Karpas-422 (cell line): ENCODE data around the gene TMEM234. TPM values are rescaled to one million over a fixed set of nuclear protein-coding genes. Genes with fewer than 3 reads are reported as not detected.

Source experiments
- DNase-seq: peaks from one replicate; pipeline ENCODE4 v3.0.0-alpha.2; 2015
- H2AFZ ChIP-seq: fragments of 200-600 bp; sonication (generic); 2 replicates; pipeline ENCODE4 v1.6.1; 2014; ENCODE audit warnings: antibody characterized with exemption, low read length, mixed read lengths
- H3K27ac ChIP-seq: fragments of 200-600 bp; sonication (generic); 2 replicates; pipeline ENCODE4 v1.5.1; 2014; ENCODE audit warnings: mild to moderate bottlenecking, low read length, moderate library complexity
- H3K27me3 ChIP-seq: fragments of 200-600 bp; sonication (generic); 2 replicates; pipeline ENCODE4 v1.6.1; 2014; ENCODE audit warnings: low read length, mixed read lengths
- H3K36me3 ChIP-seq: fragments of 200-600 bp; sonication (generic); 2 replicates; pipeline ENCODE4 v1.6.1; 2014; ENCODE audit warnings: low read length, mixed read lengths; ENCODE audit not compliant: insufficient read depth
- H3K4me1 ChIP-seq: fragments of 200-600 bp; sonication (generic); 2 replicates; pipeline ENCODE4 v1.6.1; 2014; ENCODE audit warnings: mild to moderate bottlenecking, low read length, mixed read lengths
- H3K4me2 ChIP-seq: fragments of 200-600 bp; sonication (generic); 2 replicates; pipeline ENCODE4 v1.6.1; 2014; ENCODE audit warnings: low read length, low read depth, mild to moderate bottlenecking; ENCODE audit not compliant: poor library complexity, severe bottlenecking
- H3K4me3 ChIP-seq: fragments of 200-600 bp; sonication (generic); 2 replicates; pipeline ENCODE4 v1.5.1; 2014; ENCODE audit warnings: mild to moderate bottlenecking, antibody characterized with exemption, low read length, mixed read lengths
- H3K79me2 ChIP-seq: fragments of 200-600 bp; sonication (generic); 2 replicates; pipeline ENCODE4 v1.6.1; 2014; ENCODE audit warnings: mild to moderate bottlenecking, low read length, mixed read lengths
- H3K9ac ChIP-seq: fragments of 200-600 bp; sonication (generic); 2 replicates; pipeline ENCODE4 v1.6.0; 2014; ENCODE audit warnings: low read length
- H3K9me2 ChIP-seq: fragments of 200-600 bp; sonication (generic), shearing (Covaris generic); replicated peaks from 2 replicates; pipeline ENCODE4 v1.6.0; 2014; ENCODE audit warnings: mild to moderate bottlenecking, low read length, moderate library complexity; ENCODE audit not compliant: insufficient read depth
- H3K9me3 ChIP-seq: fragments of 300-700, 200-600 bp; sonication (generic); 2 replicates; pipeline ENCODE4 v1.6.1; 2014; ENCODE audit warnings: low read length, mixed read lengths
- H4K20me1 ChIP-seq: fragments of 200-600 bp; sonication (generic); 2 replicates; pipeline ENCODE4 v1.6.1; 2014; ENCODE audit warnings: mild to moderate bottlenecking, antibody characterized with exemption, low read length, low read depth; ENCODE audit not compliant: insufficient read depth
- total RNA-seq: library from RNA; depleted of rRNA; stranded (reverse); fragments of >200 nt; shearing (Covaris generic); gene quantifications from 2 replicates; pipeline ENCODE4 v1.2.3, GENCODE V29; 2014; ENCODE audit warnings: low replicate concordance

The TMEM234 gene
- total RNA-seq, 1 experiment from 2014 or later = 11.2 TPM

DNA sequence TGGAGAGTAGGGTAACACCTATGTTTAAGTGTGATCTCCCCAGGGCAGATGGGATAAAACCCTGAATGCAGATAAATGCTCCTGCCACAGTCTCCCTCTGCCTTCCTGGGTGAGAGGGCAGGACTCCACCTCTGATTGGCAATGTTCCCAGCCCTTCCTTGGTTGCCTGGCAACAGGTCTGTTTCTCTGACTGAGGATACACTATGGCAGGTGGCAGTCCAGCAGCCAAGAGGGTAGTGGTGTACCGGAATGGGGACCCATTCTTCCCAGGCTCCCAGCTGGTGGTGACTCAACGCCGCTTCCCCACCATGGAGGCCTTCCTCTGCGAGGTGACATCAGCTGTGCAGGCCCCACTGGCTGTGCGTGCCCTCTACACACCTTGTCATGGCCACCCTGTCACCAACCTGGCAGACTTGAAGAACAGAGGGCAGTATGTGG lies 13.2 kb downstream of the TMEM234 start, which contains the start of gene DCDC2B:
DCDC2B (plus strand) TSS at position 199 of the 438 bp plus-strand sequence; CDS start at position 204, 5 bp downstream.
- peak within 1 kb of the TSS; percentile 21; the same call in 1 of the 2 replicates for H3K4me3 ChIP-seq
- H3K4me1 ChIP-seq = peaks cover 37% of the 10 kb centered on the region
- H3K27me3 ChIP-seq = no peaks in the 10 kb centered on the region
- no peaks in the 10 kb centered on the region for H3K79me2 ChIP-seq
- peak within 1 kb of the TSS; percentile 39; the same call in 1 of the 2 replicates for H3K27ac ChIP-seq
- DNase-seq = peak; percentile 65
- H4K20me1 ChIP-seq = peaks cover 12% of the 10 kb centered on the region; the same call in 1 of the 2 replicates
- H3K9ac ChIP-seq = 0 out of 2 replicates have a peak within 1 kb of the TSS, but pooled peaks have one; percentile 34
- H3K9me3 ChIP-seq = no peaks in the 10 kb centered on the region
- no peak within 1 kb of the TSS for H2AFZ ChIP-seq
- H3K4me2 ChIP-seq = peak within 1 kb of the TSS; percentile 33
- H3K36me3 ChIP-seq = no peaks in the 10 kb centered on the region
- H3K9me2 ChIP-seq = no peaks in the 10 kb centered on the region

DNA sequence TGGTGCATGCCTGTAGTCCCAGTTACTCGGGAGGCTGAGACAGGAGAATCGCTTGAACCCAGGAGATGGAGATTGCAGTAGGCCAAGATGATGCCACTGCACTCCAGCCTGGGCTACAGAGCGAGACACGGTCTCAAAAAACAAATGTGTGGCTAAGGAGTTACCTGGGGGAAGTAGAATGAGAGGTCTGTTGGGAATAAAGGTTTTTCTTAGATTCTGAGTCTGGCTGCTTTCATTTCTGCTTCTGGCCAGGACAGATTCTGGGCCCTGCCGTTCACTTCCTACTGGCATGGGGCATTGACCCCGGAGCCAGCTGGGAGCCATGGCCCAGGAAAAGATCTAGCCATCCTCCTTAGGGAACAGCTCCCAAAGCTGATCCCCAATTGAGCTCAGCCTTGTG lies 13.7 kb downstream of the TMEM234 start:
- Histone ChIP-seq H3K9ac (0 out of 2 replicates have a peak overlapping the region, but pooled peaks have one; percentile 34), H3K4me1 (peaks cover 37% of the 10 kb centered on the region), H3K27me3 (no peaks in the 10 kb centered on the region), H3K4me2 (peak overlapping the region; percentile 33), H3K36me3 (no peaks in the 10 kb centered on the region), H4K20me1 (peaks cover 12% of the 10 kb centered on the region; the same call in 1 of the 2 replicates), H3K27ac (peak overlapping the region; percentile 39; the same call in 1 of the 2 replicates), H3K9me3 (no peaks in the 10 kb centered on the region), H3K4me3 (peak overlapping the region; percentile 21; the same call in 1 of the 2 replicates), H2AFZ (no peak overlapping the region), H3K79me2 (no peaks in the 10 kb centered on the region), H3K9me2 (no peaks in the 10 kb centered on the region)
- DNase-seq = peak; percentile 80

DNA sequence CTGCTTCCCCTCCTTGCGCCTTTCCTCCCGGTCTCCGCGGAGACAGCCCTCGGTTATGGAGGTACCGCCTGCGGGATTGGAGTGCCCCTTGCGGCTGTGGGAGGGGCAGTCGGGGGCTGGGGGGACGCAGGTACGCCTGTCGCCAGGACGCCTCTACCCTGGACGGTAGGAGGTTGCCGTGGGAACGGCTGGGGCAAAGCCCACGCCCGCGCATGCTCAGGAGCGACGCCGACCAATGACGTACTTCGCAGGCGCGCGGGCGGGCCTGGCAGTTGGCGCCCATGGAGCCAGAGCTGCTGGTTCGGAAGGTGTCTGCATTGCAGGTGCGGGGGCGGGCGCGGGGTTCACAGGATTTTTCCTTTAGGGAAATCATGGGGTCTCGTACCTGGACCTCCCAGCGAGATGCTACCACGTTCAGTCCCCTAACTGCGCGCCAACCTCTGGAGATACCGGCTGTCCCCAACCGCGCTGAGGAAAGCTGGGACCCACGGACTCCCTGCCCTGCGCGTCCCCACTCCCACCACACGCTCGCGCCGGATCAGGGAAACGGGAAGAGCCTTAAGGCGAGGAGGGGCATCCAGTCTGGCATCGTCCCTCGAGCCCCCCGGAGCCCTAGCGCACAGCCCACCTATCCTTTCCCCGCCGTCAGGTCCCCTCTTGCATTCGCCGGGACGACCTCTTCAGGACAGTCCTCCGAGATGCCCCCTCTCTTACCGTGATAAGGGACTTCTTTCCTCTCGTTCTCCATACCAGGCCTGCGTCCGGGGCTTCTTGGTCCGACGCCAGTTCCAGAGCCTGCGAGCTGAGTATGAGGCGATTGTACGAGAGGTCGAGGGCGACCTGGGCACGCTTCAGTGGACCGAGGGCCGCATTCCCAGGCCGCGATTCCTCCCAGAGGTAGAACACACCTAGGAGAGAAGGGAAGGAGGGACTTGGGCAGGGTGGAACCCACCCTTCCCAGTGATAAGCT lies 16.5 kb downstream of the TMEM234 start, which contains the start of gene IQCC:
IQCC (plus strand) TSS at position 271 of the 970 bp plus-strand sequence; CDS start at position 282, 11 bp downstream.
- H3K4me1 ChIP-seq = peaks cover 56% of the 10 kb centered on the region

DNA sequence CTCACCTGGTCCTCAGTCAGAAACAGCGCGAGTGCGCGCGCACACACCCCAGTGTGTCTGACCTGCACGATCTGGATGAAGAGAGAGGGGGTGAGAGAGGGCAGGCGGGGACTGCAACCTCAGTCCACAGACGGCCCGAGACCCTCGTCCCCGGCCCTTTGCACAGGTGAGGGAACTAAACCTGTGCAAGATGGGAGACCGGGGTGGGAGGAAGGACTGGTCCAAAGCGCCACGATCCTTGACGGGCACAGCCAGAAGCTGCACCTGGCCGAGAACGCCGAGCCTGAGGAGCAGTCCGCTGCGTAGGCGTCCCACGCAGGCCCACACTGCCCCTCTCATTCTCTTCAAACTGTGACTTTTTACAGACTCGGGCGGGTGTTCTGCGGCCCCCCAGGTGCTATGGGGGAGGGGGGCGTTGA lies 17.2 kb downstream of the TMEM234 start:
- no peaks in the 10 kb centered on the region for H3K36me3 ChIP-seq
- H3K27me3 ChIP-seq = no peaks in the 10 kb centered on the region
- peak overlapping the region; percentile 95 for H3K4me2 ChIP-seq
- peaks cover 10% of the 10 kb centered on the region; the same call in 1 of the 2 replicates for H3K79me2 ChIP-seq
- peak overlapping the region; percentile 84 for H3K4me3 ChIP-seq
- no peaks in the 10 kb centered on the region for H3K9me3 ChIP-seq
- DNase-seq = no peak
- H3K27ac ChIP-seq = no peak overlapping the region
- H2AFZ ChIP-seq = no peak overlapping the region
- peak overlapping the region; percentile 85; the same call in 1 of the 2 replicates for H3K9ac ChIP-seq
- peaks cover 64% of the 10 kb centered on the region for H3K4me1 ChIP-seq
- H4K20me1 ChIP-seq = peaks cover 12% of the 10 kb centered on the region; the same call in 1 of the 2 replicates
- no peaks in the 10 kb centered on the region for H3K9me2 ChIP-seq

More for the DNA sequence above, 16.5 kb downstream of the TMEM234 start, which contains the start of gene IQCC:
- Histone ChIP-seq H3K79me2 (peaks cover 10% of the 10 kb centered on the region; the same call in 1 of the 2 replicates), H3K36me3 (no peaks in the 10 kb centered on the region), H3K27ac (no peak within 1 kb of the TSS), H2AFZ (peak within 1 kb of the TSS; percentile 36; the same call in 1 of the 2 replicates), H3K9me3 (no peaks in the 10 kb centered on the region), H3K4me2 (peak within 1 kb of the TSS; percentile 95), H4K20me1 (peaks cover 12% of the 10 kb centered on the region; the same call in 1 of the 2 replicates), H3K9me2 (no peaks in the 10 kb centered on the region), H3K9ac (peak within 1 kb of the TSS; percentile 85), H3K27me3 (no peaks in the 10 kb centered on the region), H3K4me3 (peak within 1 kb of the TSS; percentile 84)
- DNase-seq = peak; percentile 95

DNA sequence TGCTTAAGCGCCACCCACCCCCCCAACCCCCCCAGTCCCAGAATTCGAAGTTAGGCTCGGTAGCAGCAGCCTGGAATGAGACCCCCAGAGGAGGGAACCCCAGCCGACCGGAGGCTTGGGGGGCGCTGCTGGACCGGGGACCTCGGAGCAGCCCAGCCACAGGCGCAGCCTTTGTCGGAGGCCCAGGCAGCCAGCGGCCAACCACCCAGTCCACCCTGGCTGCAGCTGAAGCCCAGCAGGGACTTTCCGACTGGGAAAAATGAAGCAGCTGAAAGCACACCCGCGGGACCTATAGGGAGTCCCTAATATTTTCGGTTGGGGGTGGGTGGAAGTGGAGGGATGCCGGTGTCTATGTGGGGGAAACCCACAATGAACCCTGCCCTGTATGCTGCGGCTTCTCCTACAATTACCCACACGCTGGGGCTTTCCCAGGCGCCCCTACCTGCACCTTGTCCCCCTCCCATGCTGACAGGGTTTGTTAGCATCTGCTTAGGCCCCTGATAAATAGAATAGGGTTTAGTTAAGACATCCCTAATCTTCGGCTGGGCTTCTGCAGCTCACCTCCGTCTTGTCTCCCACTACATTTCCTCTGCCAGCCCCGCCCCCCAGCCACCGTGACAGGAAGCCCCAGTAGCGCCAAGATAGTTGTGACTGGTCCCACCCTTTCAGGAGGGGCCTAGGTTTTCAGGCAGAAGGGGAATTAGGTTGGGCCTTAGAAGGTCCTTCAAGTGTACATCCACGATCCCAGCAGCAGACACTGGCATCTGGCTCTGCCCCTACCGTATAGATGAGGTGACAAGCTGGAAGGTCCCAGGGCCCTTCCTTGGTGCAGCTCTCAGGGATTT lies 20.9 kb downstream of the TMEM234 start:
- 0 out of 2 replicates have a peak, but pooled peaks cover under 1% of the 10 kb centered on the region for H4K20me1 ChIP-seq
- peak overlapping the region; percentile 87 for H3K4me2 ChIP-seq
- H3K4me3 ChIP-seq = peak overlapping the region; percentile 76
- H3K4me1 ChIP-seq = peaks cover 51% of the 10 kb centered on the region
- DNase-seq = peak; percentile 88
- peak overlapping the region; percentile 48; the same call in 1 of the 2 replicates for H2AFZ ChIP-seq
- no peaks in the 10 kb centered on the region for H3K27me3 ChIP-seq
- no peaks in the 10 kb centered on the region for H3K9me3 ChIP-seq
- no peaks in the 10 kb centered on the region for H3K36me3 ChIP-seq
- peaks cover 10% of the 10 kb centered on the region; the same call in 1 of the 2 replicates for H3K79me2 ChIP-seq
- peak overlapping the region; percentile 81 for H3K9ac ChIP-seq
- no peaks in the 10 kb centered on the region for H3K9me2 ChIP-seq
- H3K27ac ChIP-seq = peak overlapping the region; percentile 70

DNA sequence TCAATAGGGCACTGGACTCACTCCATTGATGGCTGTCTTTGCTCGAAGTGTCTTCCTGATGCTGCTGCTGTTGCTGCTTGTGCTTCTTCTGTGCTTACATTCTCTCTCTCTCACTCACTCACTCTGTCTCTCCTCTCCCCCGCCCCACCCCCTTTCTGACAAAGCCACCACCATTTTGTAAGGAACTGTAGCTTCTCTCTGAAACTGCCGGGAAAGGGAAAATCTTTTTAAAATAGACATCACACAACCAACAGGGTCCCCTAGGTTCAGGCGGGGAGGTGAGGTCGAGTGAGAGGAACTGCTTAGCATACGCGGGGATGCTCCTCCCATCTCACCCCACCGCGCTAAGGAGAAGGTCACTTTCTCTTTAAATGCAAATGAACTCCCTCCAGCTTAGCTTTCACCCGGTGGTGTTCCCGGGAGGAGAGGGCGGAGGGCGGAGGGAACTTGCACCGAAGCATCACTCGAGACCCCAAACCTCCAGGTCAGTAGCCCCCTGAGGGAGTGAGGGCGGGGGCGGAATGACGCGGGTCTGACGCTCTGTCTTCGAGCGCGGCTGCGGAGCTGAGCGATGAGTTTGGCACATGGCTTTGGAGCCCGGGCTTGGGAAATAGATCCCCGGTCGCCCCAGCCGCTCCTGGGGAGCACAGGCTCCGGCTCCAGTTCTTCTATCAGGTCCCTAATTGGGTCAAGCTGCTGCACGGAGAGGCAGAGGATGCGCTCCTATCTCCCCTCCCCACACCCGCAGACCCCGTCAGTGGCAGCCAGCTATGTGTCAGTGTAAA lies 21.7 kb downstream of the TMEM234 start, which contains the start of gene CCDC28B:
CCDC28B (plus strand) TSS at position 370 of the 785 bp plus-strand sequence. CDS start 1,341 bp downstream, outside the sequence.
- H2AFZ ChIP-seq = peak within 1 kb of the TSS; percentile 85
- H4K20me1 ChIP-seq = no peaks in the 10 kb centered on the region
- peak within 1 kb of the TSS; percentile 76 for H3K4me3 ChIP-seq
- H3K9me3 ChIP-seq = no peaks in the 10 kb centered on the region
- peak within 1 kb of the TSS; percentile 87 for H3K4me2 ChIP-seq
- peaks cover 46% of the 10 kb centered on the region for H3K4me1 ChIP-seq
- no peaks in the 10 kb centered on the region for H3K9me2 ChIP-seq
- no peaks in the 10 kb centered on the region for H3K27me3 ChIP-seq
- peak within 1 kb of the TSS; percentile 70 for H3K27ac ChIP-seq
- H3K79me2 ChIP-seq = peaks cover 10% of the 10 kb centered on the region; the same call in 1 of the 2 replicates
- peak; percentile 82 for DNase-seq
- H3K36me3 ChIP-seq = no peaks in the 10 kb centered on the region
- peak within 1 kb of the TSS; percentile 81 for H3K9ac ChIP-seq

DNA sequence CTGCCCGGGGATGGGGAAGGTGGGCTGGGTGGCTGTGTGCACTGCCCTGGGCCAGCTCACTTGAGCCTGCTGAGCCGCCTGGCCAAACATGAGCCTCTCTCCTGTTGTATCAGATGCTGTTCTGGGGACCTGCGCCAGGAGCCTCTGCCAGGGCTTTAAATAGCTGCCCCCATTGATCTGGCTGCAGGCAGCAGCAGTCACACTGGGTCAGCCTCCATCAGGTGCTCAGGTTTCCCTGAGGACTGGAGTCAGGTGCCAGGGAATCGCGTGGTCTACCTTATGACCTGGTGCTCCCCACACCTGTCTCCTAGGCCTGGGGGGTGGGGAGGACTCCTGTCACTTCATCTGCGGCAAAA lies 22.5 kb downstream of the TMEM234 start:
- Histone ChIP-seq H3K27ac (peak overlapping the region; percentile 70), H3K9ac (peak overlapping the region; percentile 81), H3K4me2 (peak overlapping the region; percentile 87), H4K20me1 (no peaks in the 10 kb centered on the region), H2AFZ (no peak overlapping the region), H3K4me1 (peaks cover 43% of the 10 kb centered on the region), H3K36me3 (no peaks in the 10 kb centered on the region), H3K27me3 (no peaks in the 10 kb centered on the region), H3K9me2 (no peaks in the 10 kb centered on the region), H3K4me3 (peak overlapping the region; percentile 76; the same call in 1 of the 2 replicates), H3K79me2 (peaks cover 10% of the 10 kb centered on the region; the same call in 1 of the 2 replicates), H3K9me3 (no peaks in the 10 kb centered on the region)
- no peak for DNase-seq
